DLD1 (cell line): ENCODE measurements around the gene AQP12B.

ENCODE experiments used
- in situ Hi-C: cut with HindIII; loops from 2 replicates; pipeline ENCODE4 v1.10.0; 2017; ENCODE audit warnings: low sequenced_read_pairs

The AQP12B gene

DNA sequence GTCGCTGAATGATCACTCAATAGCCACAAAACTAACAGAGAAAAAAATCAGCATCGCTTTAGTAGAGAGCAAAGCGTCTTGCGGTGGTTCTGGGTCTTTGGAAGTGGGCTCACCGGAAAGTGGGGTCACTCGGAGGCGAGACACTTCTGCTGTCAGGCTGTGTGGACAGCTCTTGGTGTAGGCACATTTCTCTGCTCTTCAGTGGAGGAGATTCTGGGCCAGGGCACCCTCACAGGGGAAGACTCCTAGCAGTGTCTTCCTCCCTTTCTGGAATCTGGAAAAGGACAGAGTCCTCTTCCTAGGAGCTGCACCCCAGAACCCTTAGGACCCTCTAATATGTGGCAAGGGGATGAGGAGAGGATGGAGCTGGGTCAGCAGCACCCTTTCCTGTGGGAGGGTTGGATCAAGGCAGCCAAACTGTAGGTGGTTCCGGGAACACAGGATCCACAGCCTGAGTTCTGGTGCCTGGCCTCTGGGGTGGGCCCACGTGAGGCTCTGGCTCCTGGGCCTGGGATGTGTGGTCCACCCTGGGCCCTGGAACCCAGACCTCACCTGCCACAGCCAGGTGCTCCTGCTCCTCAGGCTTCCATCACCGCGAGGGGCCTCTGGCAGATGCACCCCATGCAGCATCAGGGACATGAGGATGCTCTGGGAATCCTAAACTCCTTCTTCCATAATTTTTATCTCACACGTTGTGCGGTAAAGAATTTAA lies 32.3 kb downstream of the AQP12B start:
- in situ Hi-C loops, result no loop called here

DNA sequence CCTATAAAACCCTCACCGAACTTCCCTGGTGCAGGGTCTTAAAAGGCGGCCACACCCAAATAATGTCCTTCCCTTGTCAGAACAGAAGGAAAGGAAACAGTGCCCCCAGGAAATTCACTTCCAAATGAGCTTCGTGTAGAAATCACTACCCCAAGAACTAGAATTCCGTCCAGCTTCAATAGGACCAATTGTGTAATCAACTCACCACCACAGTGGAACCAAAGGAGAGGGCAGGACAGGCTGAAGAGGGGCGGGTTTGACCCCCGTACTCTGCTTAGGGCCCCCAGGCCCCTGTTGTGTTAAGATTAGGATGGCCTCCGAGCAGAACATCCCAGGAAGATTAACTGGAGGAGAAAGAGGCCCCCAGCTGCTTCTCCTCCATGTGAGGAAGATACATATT lies 33.4 kb downstream of the AQP12B start:
- in situ Hi-C loops, result loop anchor here (10.0 kb wide), 1 partner anchor 175 kb away; the partner anchor contains the start of gene KIF1A

DNA sequence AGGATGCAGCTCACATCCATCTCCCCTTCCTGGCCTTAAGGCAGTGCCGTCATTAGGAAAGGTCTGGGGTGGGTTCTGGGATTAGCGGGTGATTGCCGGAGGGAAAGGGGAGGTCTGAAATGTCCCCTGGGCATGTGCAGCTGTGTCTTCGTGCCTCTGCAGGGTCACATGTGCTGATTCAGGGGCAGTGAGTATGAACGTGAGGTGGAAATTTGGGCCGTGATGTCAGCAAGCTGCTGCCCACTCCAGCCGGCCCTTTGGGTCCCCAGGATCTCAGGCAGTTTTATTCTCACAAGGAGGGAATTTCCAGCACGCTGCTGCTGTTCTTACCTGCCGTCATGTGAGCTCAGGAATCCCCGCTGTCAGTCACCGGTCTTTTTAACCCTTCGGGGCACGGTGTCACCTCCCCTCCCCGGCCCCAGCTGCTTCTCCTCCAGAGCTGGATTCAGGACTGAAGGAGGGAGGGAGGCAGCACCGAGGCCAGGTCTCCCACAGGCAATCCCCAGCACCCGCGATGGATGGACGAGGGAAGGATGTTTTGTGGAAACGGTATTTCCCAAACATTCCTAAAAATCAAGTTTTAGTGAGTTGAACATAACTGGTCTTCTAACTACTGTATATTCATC lies 33.9 kb downstream of the AQP12B start:
- in situ Hi-C loops, result loop anchor here (10.0 kb wide), 1 partner anchor 176 kb away; the partner anchor contains the start of gene KIF1A

DNA sequence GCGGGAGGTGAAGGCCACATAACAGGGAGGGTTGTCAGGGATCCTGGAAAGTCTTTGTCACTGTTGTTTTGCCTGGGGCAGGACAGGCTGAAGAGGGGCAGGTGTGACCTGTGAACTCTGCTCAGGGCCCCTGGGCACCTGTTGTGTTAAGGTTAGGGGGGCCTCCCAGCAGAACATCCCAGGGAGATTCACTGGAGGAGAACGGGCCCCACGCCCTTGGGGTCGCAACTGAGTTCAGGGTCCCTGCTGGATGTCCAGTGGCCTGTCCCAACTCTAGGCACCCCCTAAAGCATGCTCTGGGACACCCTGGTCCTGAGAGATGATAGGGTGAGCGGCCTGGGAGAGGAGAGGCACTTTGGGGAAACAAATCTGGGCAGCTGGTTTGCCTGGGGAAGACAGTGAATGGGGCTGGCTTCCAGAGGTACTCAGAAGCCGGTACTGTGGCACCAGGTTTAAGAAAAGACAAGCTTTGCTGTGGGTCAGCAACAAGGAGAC lies 34.5 kb downstream of the AQP12B start:
- in situ Hi-C loops, result loop anchor here (10.0 kb wide), 1 partner anchor 177 kb away; the partner anchor contains the start of gene KIF1A

DNA sequence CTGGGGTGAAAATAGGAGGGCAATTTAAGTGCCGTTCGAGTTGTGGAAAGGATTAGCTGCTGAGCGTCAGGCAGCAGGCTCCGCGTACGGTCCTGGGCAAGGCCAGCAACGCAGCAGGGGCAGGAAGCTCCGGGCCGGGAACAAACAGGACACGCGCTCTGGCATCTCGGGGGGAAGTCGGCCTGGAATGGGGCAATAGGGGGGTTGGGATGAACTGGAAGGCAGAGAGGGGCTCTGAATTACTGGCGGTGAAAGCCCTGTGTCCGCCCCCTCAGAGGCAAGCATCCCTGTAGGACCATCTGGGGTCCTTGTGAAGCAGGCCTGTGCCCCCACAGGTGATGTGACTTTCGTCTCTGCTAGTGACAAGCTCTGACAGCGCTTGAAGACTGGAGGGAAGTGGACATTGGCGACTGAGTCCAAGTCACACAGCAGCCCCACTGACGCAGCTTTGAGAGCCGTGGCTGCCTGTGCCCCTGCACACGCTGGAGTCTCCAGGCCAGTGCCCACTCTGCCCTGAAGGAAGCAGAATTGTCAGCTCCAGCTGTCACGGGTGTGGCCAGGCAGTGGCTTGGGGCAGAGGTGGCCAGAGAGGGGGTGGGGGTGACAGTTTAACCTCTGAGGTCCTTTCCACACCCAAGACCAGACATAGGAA lies 35.1 kb downstream of the AQP12B start:
- in situ Hi-C loops, result loop anchor here (10.0 kb wide), 1 partner anchor 177 kb away; the partner anchor contains the start of gene KIF1A

DNA sequence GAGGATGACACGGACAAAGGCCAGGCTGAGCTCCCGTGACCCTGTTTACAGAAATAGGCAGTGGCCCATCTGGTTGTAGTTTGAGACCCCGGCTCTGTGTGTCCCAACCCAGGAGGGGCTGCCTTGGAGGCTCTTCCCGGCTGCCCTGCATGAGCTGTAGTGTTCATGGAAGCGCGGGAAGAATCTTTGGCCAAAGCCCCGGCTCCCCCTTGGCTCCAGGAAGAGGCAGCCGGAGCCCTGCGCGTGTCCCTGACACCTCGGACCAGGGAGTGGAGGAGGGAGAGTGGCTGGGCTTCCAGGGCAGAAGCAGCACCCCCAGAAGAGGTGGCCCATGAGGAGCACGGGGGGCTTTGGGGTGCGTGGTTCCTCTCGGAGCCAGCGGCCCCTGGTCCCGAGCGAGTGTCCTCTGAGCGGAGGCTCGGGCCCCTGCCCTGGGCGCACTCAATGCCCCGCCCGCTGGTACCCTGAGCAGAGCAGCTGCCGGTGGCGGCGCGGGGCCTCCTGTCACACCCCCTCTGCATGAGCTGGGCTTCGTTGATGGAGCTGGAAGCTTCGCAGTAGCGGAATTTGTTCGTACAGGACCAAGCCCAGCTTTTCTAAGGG lies 35.7 kb downstream of the AQP12B start:
- in situ Hi-C loops, result loop anchor here (10.0 kb wide), 1 partner anchor 178 kb away; the partner anchor contains the start of gene KIF1A

DNA sequence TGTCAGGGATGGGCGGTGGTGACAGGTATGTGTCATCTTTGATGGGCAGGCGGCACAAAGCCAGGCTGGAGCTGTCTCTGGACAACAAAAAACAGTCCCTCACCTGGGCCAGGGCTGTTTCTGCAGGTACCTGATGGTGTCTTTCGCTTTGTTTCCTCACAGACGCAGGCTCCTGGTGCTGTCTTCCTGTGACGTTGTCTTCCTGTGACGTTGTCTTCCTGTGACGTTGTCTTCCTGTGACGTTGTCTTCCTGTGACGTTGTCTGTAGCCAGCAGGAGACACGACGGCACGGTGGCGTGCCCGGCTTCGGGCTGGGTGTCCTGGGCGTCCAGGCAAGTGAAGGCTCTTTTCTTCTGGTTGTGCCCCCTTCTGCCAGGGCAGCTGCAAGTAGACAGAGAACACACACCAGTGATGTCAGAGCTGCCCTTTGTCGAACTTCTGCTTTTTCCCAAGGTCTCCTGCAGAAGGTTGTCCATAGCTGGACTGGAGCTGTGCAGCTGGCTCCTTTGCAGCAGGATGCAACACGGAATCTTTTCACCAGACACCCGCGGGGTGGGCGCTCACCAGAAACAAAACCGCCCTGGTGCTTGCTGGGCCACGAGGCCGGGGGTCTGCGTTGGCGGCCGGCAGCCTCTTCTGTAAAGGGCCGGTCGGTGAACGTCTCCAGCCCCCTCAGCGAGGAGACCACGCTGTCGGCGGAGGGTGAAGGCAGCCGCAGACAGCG lies 36.3 kb downstream of the AQP12B start:
- in situ Hi-C loops, result loop anchor here (10.0 kb wide), 1 partner anchor 178 kb away; the partner anchor contains the start of gene KIF1A

DNA sequence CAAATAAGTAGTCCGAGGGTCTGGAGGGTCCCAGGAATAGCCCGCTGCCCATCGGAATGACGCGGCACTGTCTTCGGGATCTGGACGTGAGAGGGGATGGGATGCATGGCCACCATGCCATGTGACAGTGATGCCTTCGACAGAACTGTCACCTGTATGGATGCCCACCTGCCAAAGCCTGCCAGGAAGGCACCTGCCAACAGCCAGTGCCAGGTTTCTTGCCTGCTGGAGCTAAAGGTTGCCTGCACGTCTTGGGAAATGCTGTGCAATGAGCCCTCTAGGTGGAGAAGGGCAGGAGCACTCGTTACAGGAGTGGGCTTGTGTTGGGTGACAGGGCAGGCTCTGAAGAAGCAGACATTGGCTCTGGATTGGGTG lies 36.9 kb downstream of the AQP12B start:
- in situ Hi-C loops, result loop anchor here (10.0 kb wide), 1 partner anchor 179 kb away; the partner anchor contains the start of gene KIF1A

DNA sequence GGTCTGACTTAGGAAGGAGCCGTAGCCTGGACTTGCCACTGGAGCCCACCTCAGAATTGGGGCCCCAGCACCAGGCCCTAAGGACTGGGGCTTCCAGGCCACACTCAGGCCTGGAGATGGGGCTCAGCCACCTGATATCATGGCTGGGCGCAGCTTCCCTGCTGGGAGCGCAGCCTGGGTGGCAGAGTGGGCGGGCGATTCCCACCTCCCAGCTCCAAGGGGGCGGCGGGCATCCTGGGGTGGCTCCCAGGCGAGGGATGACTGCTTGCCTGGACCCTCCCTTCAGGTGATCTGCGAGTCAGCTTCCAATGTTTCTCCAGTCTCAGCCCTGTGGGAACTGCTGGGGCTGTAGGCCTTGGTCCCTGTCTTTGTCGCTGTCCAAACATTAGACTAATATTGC lies 37.3 kb downstream of the AQP12B start:
- in situ Hi-C loops, result loop anchor here (10.0 kb wide), 1 partner anchor 179 kb away; the partner anchor contains the start of gene KIF1A

DNA sequence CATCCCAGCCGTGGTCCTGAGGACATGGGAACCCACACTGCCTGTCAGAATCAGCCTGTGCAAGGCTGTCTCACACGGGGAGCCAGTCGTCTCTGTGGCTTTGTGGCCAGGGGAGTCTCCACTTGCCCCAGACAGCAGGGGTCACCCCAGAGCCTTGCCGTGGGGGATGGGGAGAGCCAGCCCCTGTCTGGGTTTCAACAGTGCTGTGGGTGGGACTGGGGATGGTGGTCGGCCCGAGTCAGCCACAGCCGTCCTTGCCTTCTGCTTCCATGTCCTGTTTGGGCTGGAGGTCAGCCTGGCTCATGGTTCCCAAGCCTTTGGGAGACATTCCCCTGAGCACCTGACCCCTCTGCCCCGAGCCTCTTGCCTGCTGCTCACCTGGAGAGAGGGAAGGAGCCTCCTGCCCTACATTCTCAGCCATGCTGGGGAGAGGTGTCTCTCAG lies 37.8 kb downstream of the AQP12B start:
- in situ Hi-C loops, result loop anchor here (10.0 kb wide), 1 partner anchor 180 kb away; the partner anchor contains the start of gene KIF1A

DNA sequence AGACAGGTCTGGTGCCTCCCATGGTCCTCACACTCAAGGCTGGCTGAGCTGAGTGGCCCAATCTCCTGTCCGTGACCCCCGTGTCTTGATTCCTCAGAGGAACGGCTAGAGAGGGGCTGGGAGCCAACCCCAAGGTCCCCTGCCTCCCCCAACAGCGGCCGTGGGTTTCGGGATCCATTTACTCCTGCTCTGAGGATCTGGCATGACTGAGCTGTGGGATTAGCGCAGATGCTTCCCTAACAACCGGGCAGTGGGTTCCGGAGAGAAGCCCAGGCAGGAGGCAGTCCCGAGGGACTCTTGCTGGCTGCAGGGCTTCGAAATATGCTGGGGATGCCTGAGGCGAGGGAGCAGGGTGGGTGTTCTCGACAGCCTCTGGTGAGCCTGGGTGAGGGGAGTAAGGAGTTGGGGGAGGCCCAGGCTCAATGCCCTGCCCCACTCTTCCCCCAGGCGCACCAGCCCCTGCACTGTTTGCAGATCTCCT lies 38.5 kb downstream of the AQP12B start:
- in situ Hi-C loops, result loop anchor here (10.0 kb wide), 1 partner anchor 181 kb away; the partner anchor contains the start of gene KIF1A

DNA sequence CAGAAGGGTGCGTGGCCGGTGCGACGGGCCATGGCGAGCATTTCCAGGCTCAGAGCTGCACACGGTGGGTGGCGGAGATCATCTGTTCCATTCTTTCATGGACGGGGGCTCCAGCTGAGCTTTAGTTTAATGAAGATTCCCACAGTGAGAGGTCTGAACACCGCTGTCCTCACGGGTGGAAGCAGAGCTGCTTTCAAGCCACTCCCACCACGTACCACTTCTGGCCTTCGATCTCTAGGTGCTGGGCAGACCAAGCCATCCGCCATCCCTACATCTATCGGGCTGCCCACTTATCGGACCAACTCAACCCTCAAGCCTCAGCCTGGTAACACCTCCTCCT lies 38.9 kb downstream of the AQP12B start:
- in situ Hi-C loops, result loop anchor here (10.0 kb wide), 1 partner anchor 181 kb away; the partner anchor contains the start of gene KIF1A

DNA sequence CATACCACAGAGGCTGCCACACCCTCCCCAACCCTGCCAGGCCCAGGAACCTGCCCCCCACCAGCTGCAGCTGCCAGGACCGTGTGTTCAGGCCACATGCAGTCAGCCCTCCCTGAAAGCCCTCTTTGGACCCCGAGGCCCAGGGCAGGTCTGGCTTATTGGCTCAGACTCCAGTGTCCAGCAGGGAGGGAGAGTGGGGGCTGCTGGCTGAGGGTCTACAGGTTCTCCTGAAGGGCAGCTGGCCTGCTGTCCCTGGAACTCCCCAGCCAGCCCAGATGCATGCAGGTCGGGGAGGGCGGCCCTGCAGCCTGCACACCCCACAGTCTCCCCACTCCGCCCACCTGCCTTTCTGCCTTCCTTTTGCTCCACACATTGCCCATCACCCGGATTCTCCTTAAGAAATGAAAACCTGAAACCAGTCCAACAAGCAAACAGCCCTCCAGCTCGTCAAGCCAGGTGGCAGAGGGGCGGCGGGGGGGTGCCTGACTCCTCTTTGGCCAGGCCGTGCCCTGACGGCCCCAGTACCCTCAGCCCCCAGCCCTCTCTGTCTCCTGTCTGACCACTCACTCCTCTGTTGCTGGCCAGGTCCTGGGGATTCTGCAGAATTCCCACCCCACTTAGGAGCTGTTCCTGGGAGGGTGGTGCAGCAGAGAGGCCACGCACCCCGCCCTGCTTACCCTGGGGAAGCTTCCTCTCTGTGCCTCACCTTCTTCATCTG lies 39.4 kb downstream of the AQP12B start:
- in situ Hi-C loops, result loop anchor here (10.0 kb wide), 1 partner anchor 182 kb away; the partner anchor contains the start of gene KIF1A

DNA sequence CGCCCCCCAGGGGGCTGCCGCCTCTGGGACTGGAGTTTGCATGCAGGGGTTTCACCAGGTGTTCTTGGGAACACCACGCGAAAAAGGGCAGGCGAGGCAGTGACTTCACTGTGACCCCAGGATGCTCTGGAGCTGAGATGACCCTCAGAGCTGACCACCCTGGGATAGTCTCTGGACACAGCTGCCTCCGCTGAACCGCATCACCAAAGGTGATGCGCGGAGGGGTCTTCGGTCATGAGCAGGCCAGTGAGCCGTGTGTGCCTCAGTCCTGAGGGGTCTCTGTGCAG lies 39.9 kb downstream of the AQP12B start:
- in situ Hi-C loops, result loop anchor here (10.0 kb wide), 1 partner anchor 182 kb away; the partner anchor contains the start of gene KIF1A

DNA sequence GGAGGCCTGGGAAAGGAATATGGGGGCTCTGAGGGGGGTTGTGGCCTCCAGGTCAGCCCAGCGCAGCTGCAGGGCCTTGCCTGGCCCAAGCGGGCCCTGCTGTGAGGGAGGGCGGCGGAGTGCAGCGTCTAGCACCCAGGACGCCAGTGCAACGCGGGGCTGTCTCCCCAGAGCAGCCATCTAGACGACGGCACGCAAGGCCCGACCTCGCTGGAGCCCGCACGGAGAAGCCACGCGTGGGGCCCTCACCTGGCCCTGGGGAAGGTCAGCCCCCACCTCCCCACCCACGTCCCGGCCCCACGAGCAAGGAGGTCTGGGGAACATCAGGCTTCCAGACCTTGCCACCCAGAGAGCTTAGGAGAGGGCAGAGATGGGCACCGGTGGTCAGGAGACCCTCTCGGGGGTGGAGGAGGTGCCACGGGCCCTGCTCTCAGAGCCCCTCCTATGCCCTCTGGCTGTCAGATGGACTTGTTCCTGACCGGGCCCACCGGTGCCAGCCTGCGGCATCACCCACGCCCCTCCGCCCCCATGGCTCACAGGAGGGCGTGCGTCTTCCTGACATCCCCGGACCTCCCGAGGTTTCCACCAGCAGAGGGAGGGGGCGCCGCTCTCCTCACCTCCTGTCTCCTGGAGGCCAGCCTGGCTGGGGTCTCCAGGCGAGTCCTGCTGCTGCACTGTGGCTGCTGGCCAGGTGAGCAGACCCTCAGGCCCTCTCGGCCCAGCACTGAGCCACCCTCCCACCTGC lies 40.5 kb downstream of the AQP12B start:
- in situ Hi-C loops, result loop anchor here (10.0 kb wide), 1 partner anchor 183 kb away; the partner anchor contains the start of gene KIF1A

DNA sequence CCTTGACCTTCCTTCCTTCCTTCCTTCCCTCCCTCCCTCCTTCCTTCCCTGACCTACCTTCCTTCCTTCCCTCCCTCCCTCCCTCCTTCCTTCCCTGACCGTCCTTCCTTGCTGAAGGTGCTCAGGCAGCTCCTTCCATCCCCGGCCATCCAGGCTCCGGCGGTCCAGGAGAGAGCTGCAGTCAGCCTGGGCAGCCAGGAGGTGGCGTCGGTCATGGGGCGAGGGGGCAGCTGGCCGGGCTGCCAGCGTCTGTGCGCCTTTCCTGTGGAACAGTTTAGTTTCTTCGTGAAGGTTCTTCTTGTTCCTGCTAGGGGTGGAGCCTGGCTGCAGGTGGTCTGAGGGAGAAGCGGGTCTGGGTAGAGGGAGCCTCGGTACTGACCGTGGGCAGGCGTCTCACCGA lies 41.7 kb downstream of the AQP12B start:
- in situ Hi-C loops, result loop anchor here (10.0 kb wide), 1 partner anchor 184 kb away; the partner anchor contains the start of gene KIF1A

DNA sequence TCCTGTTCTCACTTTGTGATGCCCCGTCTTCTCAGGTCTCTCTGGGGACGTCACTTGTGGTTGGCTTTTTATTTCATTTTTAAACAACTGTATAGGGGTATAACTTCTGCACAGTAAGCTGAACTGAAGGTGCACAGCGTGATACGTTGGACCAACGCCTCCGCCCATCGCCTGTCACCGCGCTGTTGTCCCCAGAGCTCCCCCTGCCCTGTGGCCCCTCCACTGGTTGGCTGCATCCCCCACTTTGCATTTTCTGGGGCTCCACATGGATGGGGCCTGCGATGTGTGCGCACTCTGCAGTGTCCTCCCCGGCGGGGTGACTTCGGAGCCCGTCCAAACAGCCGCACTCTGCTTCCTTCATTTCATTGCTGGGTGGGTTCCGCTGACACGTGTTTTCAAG lies 43.1 kb downstream of the AQP12B start:
- in situ Hi-C loops, result no loop called here

DNA sequence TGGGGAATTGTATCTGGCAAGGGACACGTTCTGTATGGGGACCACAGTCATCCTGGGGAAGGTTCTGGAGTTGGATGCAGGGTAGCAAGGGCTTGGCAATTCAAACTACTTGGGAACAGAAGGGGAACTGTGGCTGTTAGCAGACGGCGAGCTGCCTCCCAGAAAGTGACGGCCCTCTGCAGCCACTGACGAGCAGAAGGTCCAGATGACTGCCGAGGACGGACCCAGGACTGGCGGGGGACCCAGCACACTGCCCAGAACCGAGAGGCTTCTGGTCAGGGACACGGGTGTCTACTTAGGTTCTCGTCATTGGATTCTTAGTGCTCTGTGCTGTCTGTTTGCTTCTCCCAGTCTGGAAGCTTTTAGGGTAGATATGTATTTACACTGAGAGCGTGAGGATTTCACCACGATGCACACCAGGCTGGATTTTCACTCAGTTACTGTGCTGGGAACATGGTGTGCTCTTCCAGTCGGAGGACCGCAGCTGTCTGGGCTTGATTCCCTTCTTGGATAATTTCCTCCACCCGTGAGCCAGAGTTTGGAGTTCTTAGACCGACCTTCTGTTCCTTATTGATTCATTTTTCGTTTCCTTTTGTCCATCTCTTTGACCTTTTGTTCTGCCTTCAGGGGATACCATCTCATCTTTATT lies 44.0 kb downstream of the AQP12B start:
- in situ Hi-C loops, result no loop called here
